Islet of Langerhans (tissue), 1 donor: Measurements from ENCODE around the gene MTRFR.

Experiments used
- FAIRE-seq: peaks from one replicate; lab custom pipeline; 2011; peaks lifted over from hg19 to GRCh38; lab: Jason Lieb, UNC

Gene MTRFR

GRCh38 chr12:123270214-123271000 is 37.2 kb downstream of the MTRFR start:
- no peak for FAIRE-seq

- FAIRE-seq = no peak
Measured at GRCh38 chr12:123271001-123271668, 37.9 kb downstream of the MTRFR start.

GRCh38 chr12:123273166-123273565 is 39.9 kb downstream of the MTRFR start:
- FAIRE-seq = no peak

- no peak for FAIRE-seq
Measured at GRCh38 chr12:123278101-123278627, 44.9 kb downstream of the MTRFR start.

- FAIRE-seq = no peak
Measured at GRCh38 chr12:123280971-123281370, 47.7 kb downstream of the MTRFR start.

GRCh38 chr12:123282111-123282510 is 48.9 kb downstream of the MTRFR start:
- no peak for FAIRE-seq

GRCh38 chr12:123283461-123283860 is 50.2 kb downstream of the MTRFR start:
- no peak for FAIRE-seq

- FAIRE-seq = no peak
Measured at GRCh38 chr12:123284669-123285068, 51.4 kb downstream of the MTRFR start.

- no peak for FAIRE-seq
Measured at GRCh38 chr12:123286652-123287373, 53.6 kb downstream of the MTRFR start.

- no peak for FAIRE-seq
Measured at GRCh38 chr12:123288751-123289346, 55.6 kb downstream of the MTRFR start.

GRCh38 chr12:123289911-123290310 is 56.7 kb downstream of the MTRFR start:
- FAIRE-seq = no peak

GRCh38 chr12:123293178-123293760 is 60.0 kb downstream of the MTRFR start:
- FAIRE-seq = no peak

- peak; percentile 64 for FAIRE-seq
Measured at GRCh38 chr12:123305136-123305535, 71.9 kb downstream of the MTRFR start.

- FAIRE-seq = no peak
Measured at GRCh38 chr12:123306200-123306599, 73.0 kb downstream of the MTRFR start.
